Tibial artery (tissue), 4 donors: ENCODE data around the gene SEMA3F.

Experiments
- DNase-seq, 2 donors: peaks; one replicate each; pipeline ENCODE4 v3.0.0-alpha.2; 2019
- H3K27ac ChIP-seq, 2 donors: fragments of 200-600 bp; sonication (generic) in 1 of 2; 1 replicate in 1 of 2; 2 replicates in 1 of 2; pipeline ENCODE4 v1.5.1; 2018 to 2019; ENCODE audit warnings: mild to moderate bottlenecking in 1 of 2
- H3K27me3 ChIP-seq, 2 donors: fragments of 200-600 bp; sonication (generic) in 1 of 2; one replicate each; pipeline versions ENCODE4 v1.5.1 to v1.6.0; 2016 to 2019
- H3K36me3 ChIP-seq, 3 donors: fragments of 200-600 bp; sonication (generic) in 2 of 3; one replicate each; pipeline ENCODE4 v1.5.1; 2016 to 2019; ENCODE audit warnings: mild to moderate bottlenecking in 2 of 3
- H3K4me1 ChIP-seq, 4 donors: fragments of 200-600 bp; sonication (generic) in 2 of 4; 1 replicate in 3 of 4; 2 replicates in 1 of 4; pipeline ENCODE4 v1.5.1; 2016 to 2019
- H3K4me3 ChIP-seq, 2 donors: fragments of 200-600 bp; sonication (generic) in 1 of 2; 1 replicate in 1 of 2; 2 replicates in 1 of 2; pipeline ENCODE4 v1.5.1; 2018 to 2019; ENCODE audit warnings: mild to moderate bottlenecking in 2 of 2
- H3K9me3 ChIP-seq, 3 donors: fragments of 200-600 bp; sonication (generic) in 1 of 3; one replicate each; pipeline ENCODE4 v1.5.1; 2016 to 2019
- intact Hi-C: fragments of 100-400 bp; cut with DNase I; formaldehyde crosslinking; loops from one replicate; pipeline ENCODE4 v1.15.0; 2023; ENCODE audit warnings: low total_unique reads
- TF ChIP-seq, protein P1 (sequence below), 2 experiments: fragments of 200-600 bp in 1 of 2; fragments of 450-650 bp in 1 of 2; IDR thresholded peaks; one replicate each; pipeline ENCODE4 v1.5.1; 2017 to 2019; ENCODE audit warnings: antibody characterized with exemption in 2 of 2, mild to moderate bottlenecking in 1 of 2, moderate library complexity in 1 of 2

Gene SEMA3F

DNA sequence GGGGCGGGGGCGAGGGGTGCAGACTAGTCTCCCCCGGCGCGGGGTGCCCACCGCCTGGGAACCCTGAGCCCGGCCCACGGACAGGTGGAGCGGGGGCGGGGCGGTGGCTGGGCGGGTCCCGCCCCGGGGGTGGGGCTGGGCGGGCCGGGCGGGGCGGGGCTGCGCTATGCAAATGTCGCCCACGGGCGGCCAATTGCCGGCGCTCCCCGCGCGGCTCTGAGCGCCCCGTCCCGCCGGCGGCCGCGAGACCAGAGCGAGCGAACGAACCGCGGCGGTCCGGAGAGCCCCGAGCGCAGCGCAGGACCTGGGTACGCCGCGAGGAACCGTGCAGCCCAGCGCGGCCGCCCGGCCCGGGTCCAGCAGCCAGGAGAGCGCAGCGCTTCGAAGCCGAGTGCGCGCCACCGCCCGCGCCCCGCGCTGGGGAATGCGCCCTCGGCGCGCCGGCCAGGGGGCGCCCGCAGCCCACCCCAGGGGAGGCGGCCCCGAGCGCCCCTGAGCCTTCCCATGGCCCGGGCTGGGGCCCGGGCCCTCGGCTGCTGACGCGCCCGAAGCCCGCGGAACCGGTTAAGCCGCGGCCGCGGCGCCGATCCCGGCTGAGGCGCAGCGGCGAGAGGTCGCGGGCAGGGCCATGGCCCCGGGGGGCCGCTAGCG is at the start of gene SEMA3F:
Gene SEMA3F, plus strand, starts transcription at position 485 of the 651 bp plus-strand sequence. CDS start 4,299 bp downstream, outside the sequence.
- no peaks in the 10 kb centered on the region for H3K9me3 ChIP-seq
- peak within 1 kb of the TSS; percentile 54 to 58 for H3K4me3 ChIP-seq
- peaks cover 0 to 79% (median 57%) of the 10 kb centered on the region in 4 donors for H3K4me1 ChIP-seq
- peak within 1 kb of the TSS; percentile 53 to 87 for H3K27ac ChIP-seq
- DNase-seq, result peak; percentile 35 to 80
- H3K36me3 ChIP-seq, result peaks cover 0 to 3% (median 0%) of the 10 kb centered on the region in 3 donors
- intact Hi-C loops, result no loop called here
- TF ChIP-seq, protein P1, sequence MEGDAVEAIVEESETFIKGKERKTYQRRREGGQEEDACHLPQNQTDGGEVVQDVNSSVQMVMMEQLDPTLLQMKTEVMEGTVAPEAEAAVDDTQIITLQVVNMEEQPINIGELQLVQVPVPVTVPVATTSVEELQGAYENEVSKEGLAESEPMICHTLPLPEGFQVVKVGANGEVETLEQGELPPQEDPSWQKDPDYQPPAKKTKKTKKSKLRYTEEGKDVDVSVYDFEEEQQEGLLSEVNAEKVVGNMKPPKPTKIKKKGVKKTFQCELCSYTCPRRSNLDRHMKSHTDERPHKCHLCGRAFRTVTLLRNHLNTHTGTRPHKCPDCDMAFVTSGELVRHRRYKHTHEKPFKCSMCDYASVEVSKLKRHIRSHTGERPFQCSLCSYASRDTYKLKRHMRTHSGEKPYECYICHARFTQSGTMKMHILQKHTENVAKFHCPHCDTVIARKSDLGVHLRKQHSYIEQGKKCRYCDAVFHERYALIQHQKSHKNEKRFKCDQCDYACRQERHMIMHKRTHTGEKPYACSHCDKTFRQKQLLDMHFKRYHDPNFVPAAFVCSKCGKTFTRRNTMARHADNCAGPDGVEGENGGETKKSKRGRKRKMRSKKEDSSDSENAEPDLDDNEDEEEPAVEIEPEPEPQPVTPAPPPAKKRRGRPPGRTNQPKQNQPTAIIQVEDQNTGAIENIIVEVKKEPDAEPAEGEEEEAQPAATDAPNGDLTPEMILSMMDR (IDR thresholded peaks at IDR 0.05), result peak in 1 of 2 experiments; percentile 27
- no peaks in the 10 kb centered on the region for H3K27me3 ChIP-seq

DNA sequence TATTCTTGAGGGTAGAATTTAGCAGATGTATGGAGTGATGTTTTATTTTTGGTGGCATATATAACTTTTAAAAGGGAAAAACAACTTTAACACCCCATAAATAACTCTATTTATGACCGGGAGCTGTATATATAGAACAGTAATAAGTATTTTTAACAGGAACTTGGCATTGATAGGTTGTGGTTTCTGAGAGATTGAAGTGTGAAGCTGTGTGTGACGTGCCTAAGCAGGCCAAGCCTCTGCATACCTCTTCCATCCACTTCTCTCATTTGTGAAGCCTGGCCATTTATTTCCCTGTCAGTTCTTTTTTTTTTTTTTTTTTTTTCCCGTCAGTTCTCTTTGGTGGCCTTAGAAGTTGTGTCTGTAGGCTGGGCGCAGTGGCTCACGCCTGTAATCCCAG is 43.4 kb upstream of the SEMA3F start:
- no peak overlapping the region for H3K27ac ChIP-seq

DNA sequence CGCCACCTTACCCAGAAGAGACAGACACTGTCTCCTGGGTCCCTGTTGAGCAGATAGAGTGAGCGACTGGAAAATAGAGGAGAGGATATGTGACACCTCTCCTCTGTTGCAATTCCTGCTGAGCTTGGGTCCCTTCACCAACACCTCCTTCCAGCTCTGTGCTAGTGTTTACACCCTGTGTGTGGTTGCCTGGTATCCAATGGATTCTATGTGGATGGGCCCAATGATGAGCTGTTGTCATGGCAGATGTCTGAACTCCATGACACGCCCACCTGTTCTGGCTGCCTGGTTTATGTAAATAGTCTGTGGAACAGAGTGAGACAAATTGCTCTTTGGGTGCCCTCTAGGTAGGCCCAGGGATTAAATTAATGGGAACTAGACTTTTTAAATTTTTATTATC is 42.7 kb upstream of the SEMA3F start:
- Histone ChIP-seq H3K27ac (no peak overlapping the region), H3K4me3 (no peak overlapping the region), H3K4me1 (no peaks in the 10 kb centered on the region), H3K36me3 (peaks cover 99 to 100% (median 100%) of the 10 kb centered on the region in 3 donors), H3K27me3 (no peaks in the 10 kb centered on the region), H3K9me3 (no peaks in the 10 kb centered on the region)
- intact Hi-C loops, result no loop called here
- TF ChIP-seq, protein P1 (IDR thresholded peaks at IDR 0.05), result no peak
- no peak for DNase-seq

More for the DNA sequence above, 43.4 kb upstream of the SEMA3F start:
- Histone ChIP-seq H3K4me3 (no peak overlapping the region), H3K9me3 (no peaks in the 10 kb centered on the region), H3K27me3 (no peaks in the 10 kb centered on the region), H3K36me3 (peaks cover 99 to 100% (median 100%) of the 10 kb centered on the region in 3 donors), H3K4me1 (no peaks in the 10 kb centered on the region)
- intact Hi-C loops, result no loop called here
- TF ChIP-seq, protein P1 (IDR thresholded peaks at IDR 0.05), result no peak
- DNase-seq, result no peak

DNA sequence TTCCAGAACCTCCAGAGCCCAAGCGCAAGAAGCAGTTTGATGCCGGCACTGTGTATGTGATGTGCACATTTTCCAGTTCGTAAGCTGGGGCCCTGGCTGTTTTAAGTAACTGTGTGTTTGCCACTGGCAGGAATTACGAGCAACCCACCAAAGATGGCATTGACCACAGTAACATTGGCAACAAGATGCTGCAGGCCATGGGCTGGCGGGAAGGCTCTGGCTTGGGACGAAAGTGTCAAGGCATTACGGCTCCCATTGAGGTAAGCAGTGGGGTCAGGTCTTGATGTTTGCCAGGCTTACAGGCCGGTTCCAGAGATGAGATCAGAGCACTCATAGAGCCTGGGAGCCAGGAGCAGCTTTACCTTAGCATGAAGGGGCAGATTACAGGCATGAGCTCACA is 38.0 kb upstream of the SEMA3F start:
- TF ChIP-seq, protein P1 (IDR thresholded peaks at IDR 0.05), result no peak
- Histone ChIP-seq H3K27ac (no peak overlapping the region), H3K9me3 (no peaks in the 10 kb centered on the region), H3K4me1 (peaks cover 0 to 7% (median 2%) of the 10 kb centered on the region in 4 donors), H3K4me3 (no peak overlapping the region), H3K36me3 (peaks cover 73 to 93% (median 78%) of the 10 kb centered on the region in 3 donors), H3K27me3 (no peaks in the 10 kb centered on the region)
- no peak for DNase-seq
- intact Hi-C loops, result no loop called here

DNA sequence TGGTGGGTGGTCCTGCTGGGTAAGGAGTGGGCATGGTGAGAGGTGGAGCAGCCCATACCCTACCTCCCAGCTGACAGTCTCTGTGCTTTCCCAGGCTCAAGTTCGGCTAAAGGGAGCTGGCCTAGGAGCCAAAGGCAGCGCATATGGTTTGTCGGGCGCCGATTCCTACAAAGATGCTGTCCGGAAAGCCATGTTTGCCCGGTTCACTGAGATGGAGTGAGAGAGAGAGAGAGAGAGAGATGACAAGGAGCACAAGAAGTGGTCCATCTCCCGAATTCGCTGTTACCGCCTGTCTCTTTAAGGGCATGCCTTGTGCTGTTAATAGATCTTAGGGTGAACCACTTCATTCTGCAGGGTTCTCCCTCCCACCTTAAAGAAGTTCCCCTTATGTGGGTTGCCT is 36.9 kb upstream of the SEMA3F start:
- intact Hi-C loops, result no loop called here
- Histone ChIP-seq H3K27me3 (no peaks in the 10 kb centered on the region), H3K36me3 (peaks cover 62 to 82% (median 67%) of the 10 kb centered on the region in 3 donors)

More for the DNA sequence above, 36.9 kb upstream of the SEMA3F start:
- no peak for DNase-seq
- no peaks in the 10 kb centered on the region for H3K9me3 ChIP-seq
- H3K4me1 ChIP-seq, result peaks cover 0 to 15% (median 2%) of the 10 kb centered on the region in 4 donors
- TF ChIP-seq, protein P1 (IDR thresholded peaks at IDR 0.05), result no peak
- no peak overlapping the region for H3K4me3 ChIP-seq
- H3K27ac ChIP-seq, result no peak overlapping the region
